C4-2B (cell line): ENCODE measurements around the gene SATB1.
A peak's percentile ranks its signal among the peaks of the same experiment; 100 is the strongest.

ENCODE experiments used
- H3K27ac ChIP-seq: fragments of 450-650 bp; 2 replicates; pipeline ENCODE4 v1.5.1; 2017
- ZFX ChIP-seq: fragments of 450-650 bp; IDR thresholded peaks from 2 replicates; pipeline ENCODE4 v1.6.1; 2017
- TF ChIP-seq, protein P1 (sequence below): fragments of 450-650 bp; conservative IDR thresholded peaks from 2 replicates; pipeline ENCODE4 v1.5.1; 2017; ENCODE audit warnings: mild to moderate bottlenecking

The SATB1 gene

DNA sequence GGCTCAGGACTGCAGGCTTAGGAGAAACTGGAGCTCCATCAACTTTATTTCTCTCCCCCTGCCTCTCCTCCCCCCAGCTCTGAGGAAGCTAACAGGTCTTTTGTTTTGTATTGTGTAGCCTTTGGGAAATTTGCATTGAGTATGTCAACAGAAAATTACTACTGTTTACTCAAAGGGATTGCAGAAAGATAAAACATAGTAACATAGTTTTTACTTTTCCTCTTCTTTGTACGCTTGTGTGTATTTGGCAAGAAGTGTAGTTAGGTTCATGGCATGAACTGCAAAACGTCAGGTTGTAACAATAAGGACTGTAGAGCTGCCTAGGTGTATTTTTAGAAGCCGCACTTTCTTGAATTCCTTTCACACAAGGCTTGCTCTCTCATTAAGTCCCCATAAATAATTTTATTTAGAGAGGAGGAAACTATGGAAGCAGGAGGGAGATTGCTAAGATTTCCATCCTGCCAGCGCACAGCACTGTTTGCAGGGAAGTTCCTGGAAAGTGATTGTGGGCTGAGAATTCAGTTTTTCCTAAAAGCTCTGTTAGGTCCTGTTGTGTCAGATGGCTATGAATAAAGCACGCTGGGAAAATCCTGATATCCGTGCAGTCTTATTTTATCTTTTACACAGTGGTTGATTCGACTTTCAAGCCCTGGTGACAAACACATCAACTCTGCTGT, 21.1 kb upstream of the SATB1 start:
- no peak overlapping the region for H3K27ac ChIP-seq
- TF ChIP-seq, protein P1, sequence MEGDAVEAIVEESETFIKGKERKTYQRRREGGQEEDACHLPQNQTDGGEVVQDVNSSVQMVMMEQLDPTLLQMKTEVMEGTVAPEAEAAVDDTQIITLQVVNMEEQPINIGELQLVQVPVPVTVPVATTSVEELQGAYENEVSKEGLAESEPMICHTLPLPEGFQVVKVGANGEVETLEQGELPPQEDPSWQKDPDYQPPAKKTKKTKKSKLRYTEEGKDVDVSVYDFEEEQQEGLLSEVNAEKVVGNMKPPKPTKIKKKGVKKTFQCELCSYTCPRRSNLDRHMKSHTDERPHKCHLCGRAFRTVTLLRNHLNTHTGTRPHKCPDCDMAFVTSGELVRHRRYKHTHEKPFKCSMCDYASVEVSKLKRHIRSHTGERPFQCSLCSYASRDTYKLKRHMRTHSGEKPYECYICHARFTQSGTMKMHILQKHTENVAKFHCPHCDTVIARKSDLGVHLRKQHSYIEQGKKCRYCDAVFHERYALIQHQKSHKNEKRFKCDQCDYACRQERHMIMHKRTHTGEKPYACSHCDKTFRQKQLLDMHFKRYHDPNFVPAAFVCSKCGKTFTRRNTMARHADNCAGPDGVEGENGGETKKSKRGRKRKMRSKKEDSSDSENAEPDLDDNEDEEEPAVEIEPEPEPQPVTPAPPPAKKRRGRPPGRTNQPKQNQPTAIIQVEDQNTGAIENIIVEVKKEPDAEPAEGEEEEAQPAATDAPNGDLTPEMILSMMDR: no peak
- TF ChIP-seq ZFX: no peak

DNA sequence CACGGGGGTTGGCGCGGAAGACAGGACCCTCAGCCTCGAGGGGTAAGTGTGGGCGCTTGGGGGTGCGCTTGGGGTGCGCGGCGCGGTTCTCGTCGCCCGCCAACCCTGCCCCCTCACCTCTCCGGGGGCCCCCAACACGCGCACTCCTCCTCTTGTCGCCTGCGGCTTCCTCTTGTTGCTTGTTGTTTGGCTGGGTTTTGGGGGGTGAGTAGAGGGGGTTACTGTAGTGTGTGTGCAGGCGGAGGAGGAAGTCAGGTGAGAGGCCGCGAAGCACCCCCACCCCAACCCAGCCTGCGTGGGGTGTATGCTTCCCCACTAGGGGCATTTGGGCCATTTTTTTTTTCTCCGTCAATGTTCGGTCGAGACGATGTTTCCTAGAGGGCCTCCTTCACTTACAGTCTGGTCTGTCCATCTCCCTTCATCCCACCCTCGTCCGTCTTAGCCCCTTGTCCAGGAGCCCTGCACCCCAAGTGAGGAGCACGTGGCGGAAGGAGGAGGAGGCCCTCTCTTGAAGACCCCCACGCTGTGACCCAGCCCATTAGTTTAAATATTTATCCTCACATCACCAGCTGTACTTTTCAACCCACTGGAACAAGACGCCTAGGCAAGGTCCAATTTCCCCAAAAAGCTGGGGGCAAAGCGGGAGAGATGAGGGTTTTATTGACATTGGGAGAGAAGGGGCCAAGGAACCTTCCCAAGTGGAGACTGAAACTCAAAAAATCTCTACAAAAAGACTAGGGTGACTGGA, 20.4 kb upstream of the SATB1 start:
- no peak overlapping the region for H3K27ac ChIP-seq
- TF ChIP-seq, protein P1: peak; percentile 41
- no peak for TF ChIP-seq ZFX

DNA sequence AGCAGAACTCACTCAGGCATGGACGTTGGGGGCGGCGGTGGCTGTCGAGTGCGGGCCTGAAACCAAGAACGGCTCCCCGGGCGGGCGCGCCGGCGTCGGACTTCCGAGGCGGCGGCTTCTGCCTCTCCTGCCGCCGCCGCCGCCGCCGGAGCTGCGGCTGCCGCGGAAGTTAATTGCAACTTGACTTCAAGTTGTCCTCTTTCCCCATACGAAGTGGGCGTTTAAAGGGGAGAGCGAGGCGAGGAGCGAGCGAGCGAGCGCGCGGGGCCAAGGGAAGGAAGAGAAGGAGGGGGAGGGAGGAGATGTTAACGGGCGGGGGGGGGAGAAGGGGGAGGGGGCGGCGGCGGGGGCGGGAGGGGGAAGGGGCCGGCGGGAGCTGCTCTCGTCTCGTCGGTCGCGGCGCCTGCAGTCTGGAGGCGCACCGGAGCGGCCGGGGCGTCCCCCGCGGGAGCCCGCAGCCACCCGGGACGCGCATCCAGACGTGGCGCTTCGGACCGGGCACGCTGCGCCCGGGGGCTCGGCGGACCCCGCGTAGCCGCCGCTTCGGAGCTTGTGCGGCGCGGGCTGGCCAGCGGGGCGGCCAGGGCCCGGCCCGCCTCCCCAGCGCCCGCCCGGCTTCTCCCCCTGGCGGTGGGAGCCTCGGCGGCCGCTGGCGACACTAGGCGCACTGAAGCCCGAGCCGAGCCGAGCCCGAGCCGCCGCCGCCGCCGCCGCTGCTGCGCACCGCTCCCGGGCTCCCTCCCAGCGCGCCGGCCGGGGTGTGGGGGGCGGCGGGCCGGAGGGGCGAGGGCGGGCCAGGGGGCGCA, 19.7 kb upstream of the SATB1 start:
- TF ChIP-seq, protein P1: peak; percentile 59
- TF ChIP-seq ZFX: no peak
- H3K27ac ChIP-seq: no peak overlapping the region

DNA sequence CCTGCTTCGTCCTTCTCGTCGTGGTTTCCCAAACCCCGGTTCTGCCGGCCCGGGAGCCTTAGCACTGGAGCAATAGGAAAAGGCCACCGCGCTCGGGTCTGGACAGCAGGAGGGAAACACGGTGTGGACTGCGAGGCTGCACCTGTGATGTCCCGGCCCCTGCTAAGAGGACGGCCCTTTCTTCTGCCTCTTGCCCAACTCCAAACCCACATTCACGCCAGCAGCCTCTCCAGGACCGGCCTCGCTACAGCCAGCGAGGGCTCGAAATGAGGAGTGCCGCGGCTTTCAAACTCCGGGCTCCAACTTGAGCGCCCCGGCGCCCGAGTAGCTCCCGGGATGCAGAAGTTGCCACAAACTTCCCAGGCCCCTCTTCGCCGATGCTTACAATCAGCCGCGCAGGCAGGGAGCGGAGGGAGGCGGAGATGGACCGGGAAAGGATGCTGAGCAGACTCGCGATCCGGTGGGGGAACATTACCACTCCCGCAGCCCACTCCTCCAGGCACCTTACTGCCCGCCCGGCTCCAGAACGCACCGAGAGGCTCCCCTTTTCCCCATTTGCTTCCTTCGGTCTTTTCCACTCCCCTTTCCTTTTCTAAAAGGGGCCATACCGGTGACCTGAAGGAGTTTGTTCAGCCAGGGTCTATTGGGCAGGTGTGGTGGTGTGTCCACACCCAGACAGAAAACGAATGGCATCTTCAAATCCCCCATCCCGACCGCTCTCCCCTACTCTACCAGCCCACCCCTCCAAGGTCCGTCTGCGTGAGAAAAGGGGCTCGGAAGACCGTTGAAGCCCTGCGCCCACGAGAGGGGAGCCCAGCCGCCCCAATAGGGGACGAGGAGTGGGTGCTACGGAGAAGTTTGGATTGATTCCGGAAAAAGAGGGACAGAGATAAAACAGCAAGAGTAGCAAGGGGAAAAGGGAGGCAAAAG, 18.8 kb upstream of the SATB1 start:
- no peak overlapping the region for H3K27ac ChIP-seq
- TF ChIP-seq ZFX: no peak
- TF ChIP-seq, protein P1: no peak

DNA sequence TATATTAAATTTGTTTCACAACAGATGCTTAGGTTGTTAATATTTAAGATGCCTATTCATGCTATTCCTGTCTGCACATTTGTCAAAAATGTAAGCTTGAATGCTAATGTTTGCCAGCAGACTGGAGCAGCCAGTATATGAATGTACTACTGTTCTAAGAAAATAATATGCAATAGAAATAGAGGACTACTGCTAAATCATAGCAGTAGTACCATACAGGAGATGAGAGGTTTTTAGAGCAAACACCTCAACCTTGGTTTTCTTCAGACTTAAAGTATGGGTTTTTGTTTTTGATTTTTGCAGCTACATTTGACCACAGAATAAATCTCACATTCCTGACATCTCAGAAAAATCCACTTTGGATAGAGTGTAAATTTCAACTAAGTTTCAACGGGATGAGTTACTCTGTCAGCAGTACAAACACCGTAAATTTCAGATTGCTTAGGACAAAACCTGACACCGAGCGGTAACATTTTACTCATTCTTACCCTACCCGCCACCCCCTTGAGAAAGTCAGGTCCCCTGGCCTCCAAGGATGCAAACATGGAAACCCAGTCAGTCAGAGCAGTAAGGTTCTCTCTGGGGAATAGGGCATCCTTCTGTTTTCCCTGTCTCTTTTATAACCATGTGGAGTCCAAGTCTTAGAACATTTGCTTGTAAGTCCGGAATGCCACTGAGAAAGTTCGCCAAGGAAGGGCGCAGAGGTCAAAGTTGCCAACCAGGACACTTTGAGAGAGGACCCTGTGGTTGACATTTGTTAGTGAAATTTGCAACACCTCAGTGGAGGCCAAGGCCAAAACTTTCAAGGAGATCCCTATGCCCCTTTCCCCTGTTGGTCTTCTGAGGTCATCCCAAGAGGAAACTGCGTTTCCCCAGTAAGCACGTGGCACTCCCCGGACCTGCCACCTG, 17.9 kb upstream of the SATB1 start:
- TF ChIP-seq, protein P1: no peak
- TF ChIP-seq ZFX: no peak
- no peak overlapping the region for H3K27ac ChIP-seq

DNA sequence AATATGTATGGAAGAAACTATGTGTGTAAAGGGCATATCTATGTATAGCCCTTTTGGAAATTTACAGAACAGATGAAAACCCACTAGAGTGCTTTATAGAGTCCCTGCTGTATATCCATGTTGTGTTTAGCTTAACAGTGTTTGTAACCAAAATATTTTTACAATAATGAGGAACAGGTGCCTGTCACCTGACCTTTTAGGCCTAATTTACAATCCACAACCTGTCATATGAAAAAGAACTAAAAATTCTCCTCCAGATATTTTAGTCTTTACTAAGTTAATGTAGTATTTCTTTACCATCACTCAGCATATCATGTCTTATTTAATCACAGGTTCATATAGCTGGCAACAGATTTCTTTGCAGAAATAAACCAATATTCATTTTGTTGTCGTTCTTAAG, 16.4 kb upstream of the SATB1 start:
- TF ChIP-seq, protein P1: no peak
- TF ChIP-seq ZFX: no peak
- no peak overlapping the region for H3K27ac ChIP-seq
